ENCODE results near the gene COL23A1.

COL23A1 gene

GRCh38 chr5:178573216-178573615, 17.0 kb downstream of the COL23A1 start:
- in situ Hi-C loops (cut with MboI; ENCODE audit: low pct_unique_long_range_greater_than_20kb, low sequenced_read_pairs, unreplicated experiment): no loop called here
- TF ChIP-seq, protein P1, sequence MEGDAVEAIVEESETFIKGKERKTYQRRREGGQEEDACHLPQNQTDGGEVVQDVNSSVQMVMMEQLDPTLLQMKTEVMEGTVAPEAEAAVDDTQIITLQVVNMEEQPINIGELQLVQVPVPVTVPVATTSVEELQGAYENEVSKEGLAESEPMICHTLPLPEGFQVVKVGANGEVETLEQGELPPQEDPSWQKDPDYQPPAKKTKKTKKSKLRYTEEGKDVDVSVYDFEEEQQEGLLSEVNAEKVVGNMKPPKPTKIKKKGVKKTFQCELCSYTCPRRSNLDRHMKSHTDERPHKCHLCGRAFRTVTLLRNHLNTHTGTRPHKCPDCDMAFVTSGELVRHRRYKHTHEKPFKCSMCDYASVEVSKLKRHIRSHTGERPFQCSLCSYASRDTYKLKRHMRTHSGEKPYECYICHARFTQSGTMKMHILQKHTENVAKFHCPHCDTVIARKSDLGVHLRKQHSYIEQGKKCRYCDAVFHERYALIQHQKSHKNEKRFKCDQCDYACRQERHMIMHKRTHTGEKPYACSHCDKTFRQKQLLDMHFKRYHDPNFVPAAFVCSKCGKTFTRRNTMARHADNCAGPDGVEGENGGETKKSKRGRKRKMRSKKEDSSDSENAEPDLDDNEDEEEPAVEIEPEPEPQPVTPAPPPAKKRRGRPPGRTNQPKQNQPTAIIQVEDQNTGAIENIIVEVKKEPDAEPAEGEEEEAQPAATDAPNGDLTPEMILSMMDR (IDR thresholded peaks at IDR 0.05; ENCODE audit: extremely low read depth, insufficient read depth, missing control alignments): no peak
- DNase-seq (ENCODE audit: low spot score): no peak

DNA sequence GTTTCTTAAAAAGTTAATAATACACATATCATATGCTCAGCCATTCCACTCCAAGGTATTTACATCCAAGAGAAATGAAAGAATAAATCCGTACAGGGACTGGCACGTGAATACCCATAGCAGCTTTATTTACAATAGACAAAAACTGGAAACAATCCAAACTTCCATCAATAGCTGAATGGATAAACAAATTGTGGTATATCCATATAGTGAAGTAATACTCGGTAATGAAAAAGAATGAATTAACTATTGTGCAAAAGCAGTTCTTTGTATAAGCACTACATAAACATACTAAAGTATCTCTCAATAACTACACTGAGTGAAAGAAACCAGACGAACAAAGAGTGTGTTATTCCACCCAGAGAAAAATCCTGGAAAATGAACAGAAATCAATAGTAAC, 17.6 kb downstream of the COL23A1 start:
- no peak for DNase-seq (ENCODE audit: low spot score)
- in situ Hi-C loops (cut with MboI; ENCODE audit: low pct_unique_long_range_greater_than_20kb, low sequenced_read_pairs, unreplicated experiment): no loop called here
- TF ChIP-seq, protein P1 (IDR thresholded peaks at IDR 0.05; ENCODE audit: extremely low read depth, insufficient read depth, missing control alignments): no peak

GRCh38 chr5:178569485-178569884, 20.7 kb downstream of the COL23A1 start:
- DNase-seq (ENCODE audit: low spot score): no peak
- TF ChIP-seq, protein P1 (IDR thresholded peaks at IDR 0.05; ENCODE audit: extremely low read depth, insufficient read depth, missing control alignments): no peak
- in situ Hi-C loops (cut with MboI; ENCODE audit: low pct_unique_long_range_greater_than_20kb, low sequenced_read_pairs, unreplicated experiment): no loop called here

- in situ Hi-C loops (cut with MboI; ENCODE audit: low pct_unique_long_range_greater_than_20kb, low sequenced_read_pairs, unreplicated experiment): no loop called here
- TF ChIP-seq, protein P1 (IDR thresholded peaks at IDR 0.05; ENCODE audit: extremely low read depth, insufficient read depth, missing control alignments): no peak
- DNase-seq (ENCODE audit: low spot score): no peak
Measured at GRCh38 chr5:178564811-178565550, 25.2 kb downstream of the COL23A1 start.

- in situ Hi-C loops (cut with MboI; ENCODE audit: low pct_unique_long_range_greater_than_20kb, low sequenced_read_pairs, unreplicated experiment): no loop called here
- TF ChIP-seq, protein P1 (IDR thresholded peaks at IDR 0.05; ENCODE audit: extremely low read depth, insufficient read depth, missing control alignments): no peak
- DNase-seq (ENCODE audit: low spot score): no peak
Measured at GRCh38 chr5:178564397-178564796, 25.8 kb downstream of the COL23A1 start.

DNA sequence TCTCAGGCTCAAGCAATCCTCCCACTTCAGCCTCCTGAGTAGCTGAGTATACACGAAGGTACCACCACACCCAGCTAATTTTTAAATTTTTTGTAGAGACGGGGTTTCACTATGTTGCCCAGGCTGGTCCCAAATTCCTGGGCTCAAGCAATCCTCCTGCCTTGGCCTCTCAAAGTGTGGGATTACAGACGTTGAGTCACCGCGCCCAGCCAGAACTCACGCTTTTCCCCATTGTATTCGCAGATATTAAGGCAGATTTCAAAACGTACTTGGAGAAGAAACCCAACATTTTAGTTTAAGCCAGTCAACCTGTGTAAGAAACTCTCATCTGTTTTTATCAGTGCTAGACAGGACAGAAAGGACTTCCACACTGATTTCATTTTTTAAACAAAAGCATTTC, 26.6 kb downstream of the COL23A1 start:
- TF ChIP-seq, protein P1 (IDR thresholded peaks at IDR 0.05; ENCODE audit: extremely low read depth, insufficient read depth, missing control alignments): no peak
- DNase-seq (ENCODE audit: low spot score): no peak
- in situ Hi-C loops (cut with MboI; ENCODE audit: low pct_unique_long_range_greater_than_20kb, low sequenced_read_pairs, unreplicated experiment): no loop called here

Measured in GM13977 (cell line).